ENCODE measurements around the gene IL12RB1.

- TF ChIP-seq SUZ12 (IDR thresholded peaks at IDR 0.05; ENCODE audit: low read length) (no peak), YY1 (IDR thresholded peaks at IDR 0.05; ENCODE audit: low read depth, low read length) (peak; percentile 55; the same call in 1 of the 2 replicates), BRCA1 (IDR thresholded peaks at IDR 0.05; ENCODE audit: low read depth, low read length) (no peak), SIX5 (IDR thresholded peaks at IDR 0.05; ENCODE audit: low read depth, low read length) (no peak), POLR2A (IDR thresholded peaks at IDR 0.05; ENCODE audit: control extremely low read depth in 1 of 2, low read depth in 2 of 2, low read length in 2 of 2) (peak in 1 of 2 experiments; percentile 74; a peak in 2 of 3 replicates), ATF3 (IDR thresholded peaks at IDR 0.05; ENCODE audit: insufficient read depth, low read depth, low read length) (no peak), CTCF (IDR thresholded peaks at IDR 0.05; ENCODE audit: control extremely low read depth in 1 of 3, insufficient read depth in 1 of 3, low read depth in 1 of 3, low read length in 3 of 3) (no peak), CBX8 (IDR thresholded peaks at IDR 0.05; ENCODE audit: borderline replicate concordance, low read depth, low read length) (no peak)
Observed at GRCh38 chr19:18117692-18118378, 31.1 kb upstream of the IL12RB1 start.
